ENCODE results near the gene TSHZ2. TPM values are rescaled to one million over a fixed set of nuclear protein-coding genes. Genes with fewer than 3 reads are reported as not detected.

TSHZ2 gene
- total RNA-seq, 4 donors from 2014 or later: 4.0 to 57.8 (median 10.3) TPM

GRCh38 chr20:53250456-53250855 lies 278.3 kb downstream of the TSHZ2 start:
- Histone ChIP-seq H3K9me3 (no peaks in the 10 kb centered on the region), H3K27ac (no peak overlapping the region)
- no peak for TF ChIP-seq POLR2A (IDR thresholded peaks at IDR 0.05)
- no peak for TF ChIP-seq CTCF (IDR thresholded peaks at IDR 0.05)

GRCh38 chr20:53252002-53252401 lies 279.8 kb downstream of the TSHZ2 start:
- no peaks in the 10 kb centered on the region for H3K9me3 ChIP-seq
- no peak overlapping the region for H3K4me3 ChIP-seq
- DNase-seq: no peak
- no peaks in the 10 kb centered on the region for H3K27me3 ChIP-seq
- no peaks in the 10 kb centered on the region for H3K36me3 ChIP-seq
- no peak overlapping the region for H3K27ac ChIP-seq
- TF ChIP-seq CTCF (IDR thresholded peaks at IDR 0.05) (no peak), POLR2A (IDR thresholded peaks at IDR 0.05) (no peak)
- H3K4me1 ChIP-seq: no peaks in the 10 kb centered on the region

More at GRCh38 chr20:53250456-53250855, 278.3 kb downstream of the TSHZ2 start:
- no peaks in the 10 kb centered on the region for H3K4me1 ChIP-seq
- H3K27me3 ChIP-seq: no peaks in the 10 kb centered on the region
- DNase-seq: no peak
- no peaks in the 10 kb centered on the region for H3K36me3 ChIP-seq
- no peak overlapping the region for H3K4me3 ChIP-seq

GRCh38 chr20:53253668-53254067 lies 281.5 kb downstream of the TSHZ2 start:
- Histone ChIP-seq H3K4me3 (no peak overlapping the region), H3K9me3 (no peaks in the 10 kb centered on the region), H3K4me1 (no peaks in the 10 kb centered on the region), H3K27ac (no peak overlapping the region), H3K27me3 (no peaks in the 10 kb centered on the region), H3K36me3 (no peaks in the 10 kb centered on the region)
- TF ChIP-seq CTCF (IDR thresholded peaks at IDR 0.05): no peak
- no peak for TF ChIP-seq POLR2A (IDR thresholded peaks at IDR 0.05)
- DNase-seq: no peak

GRCh38 chr20:53255102-53255710 lies 283.0 kb downstream of the TSHZ2 start:
- Histone ChIP-seq H3K27ac (no peak overlapping the region), H3K36me3 (no peaks in the 10 kb centered on the region), H3K4me1 (no peaks in the 10 kb centered on the region), H3K27me3 (no peaks in the 10 kb centered on the region), H3K4me3 (no peak overlapping the region), H3K9me3 (no peaks in the 10 kb centered on the region)
- DNase-seq: no peak
- TF ChIP-seq POLR2A (IDR thresholded peaks at IDR 0.05) (no peak), CTCF (IDR thresholded peaks at IDR 0.05) (no peak)

- TF ChIP-seq CTCF (IDR thresholded peaks at IDR 0.05) (no peak), POLR2A (IDR thresholded peaks at IDR 0.05) (no peak)
- DNase-seq: no peak
- Histone ChIP-seq H3K4me3 (no peak overlapping the region), H3K9me3 (no peaks in the 10 kb centered on the region), H3K36me3 (no peaks in the 10 kb centered on the region), H3K4me1 (no peaks in the 10 kb centered on the region), H3K27ac (no peak overlapping the region), H3K27me3 (no peaks in the 10 kb centered on the region)
Measured at GRCh38 chr20:53258741-53259140, 286.6 kb downstream of the TSHZ2 start.

- no peaks in the 10 kb centered on the region for H3K9me3 ChIP-seq
Measured at GRCh38 chr20:53260168-53260567, 288.0 kb downstream of the TSHZ2 start.

More at GRCh38 chr20:53260168-53260567, 288.0 kb downstream of the TSHZ2 start:
- TF ChIP-seq CTCF (IDR thresholded peaks at IDR 0.05): no peak
- no peak for TF ChIP-seq POLR2A (IDR thresholded peaks at IDR 0.05)
- no peak overlapping the region for H3K4me3 ChIP-seq
- no peak for DNase-seq
- no peaks in the 10 kb centered on the region for H3K4me1 ChIP-seq
- H3K27me3 ChIP-seq: no peaks in the 10 kb centered on the region
- H3K27ac ChIP-seq: no peak overlapping the region
- H3K36me3 ChIP-seq: no peaks in the 10 kb centered on the region
